Loucy (cell line): Measurements from ENCODE around the gene SEMA3D.

Source experiments
- EZH2phosphoT487 ChIP-seq: fragments of 200-600 bp; IDR thresholded peaks from 2 replicates; pipeline ENCODE4 v1.6.1; 2018; ENCODE audit warnings: antibody characterized with exemption, mild to moderate bottlenecking, moderate library complexity, borderline replicate concordance
- TF ChIP-seq, protein P1 (sequence below): fragments of 200-600 bp; sonication (generic); conservative IDR thresholded peaks from 2 replicates; pipeline ENCODE4 v1.5.1; 2014; ENCODE audit warnings: mild to moderate bottlenecking, antibody characterized with exemption, low read length

DNA sequence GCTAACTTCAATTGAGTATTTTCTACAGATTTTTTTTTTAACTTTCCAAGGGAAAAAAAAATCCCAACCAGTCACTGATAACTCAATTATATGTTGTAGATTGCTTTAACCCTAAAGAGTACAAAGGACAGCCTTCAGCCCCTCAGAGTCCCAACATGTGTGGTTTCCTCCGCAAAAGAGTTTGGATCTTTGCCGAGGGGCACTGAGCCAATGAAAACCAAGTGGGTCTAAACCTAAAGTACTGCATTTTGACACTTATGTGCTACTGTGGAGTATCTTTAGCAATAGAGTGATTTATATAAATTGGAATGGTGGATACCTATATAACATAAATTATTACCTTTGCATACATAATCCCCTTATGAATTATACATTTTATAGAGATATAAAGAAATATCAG is 91.5 kb downstream of the SEMA3D start:
- TF ChIP-seq, protein P1, sequence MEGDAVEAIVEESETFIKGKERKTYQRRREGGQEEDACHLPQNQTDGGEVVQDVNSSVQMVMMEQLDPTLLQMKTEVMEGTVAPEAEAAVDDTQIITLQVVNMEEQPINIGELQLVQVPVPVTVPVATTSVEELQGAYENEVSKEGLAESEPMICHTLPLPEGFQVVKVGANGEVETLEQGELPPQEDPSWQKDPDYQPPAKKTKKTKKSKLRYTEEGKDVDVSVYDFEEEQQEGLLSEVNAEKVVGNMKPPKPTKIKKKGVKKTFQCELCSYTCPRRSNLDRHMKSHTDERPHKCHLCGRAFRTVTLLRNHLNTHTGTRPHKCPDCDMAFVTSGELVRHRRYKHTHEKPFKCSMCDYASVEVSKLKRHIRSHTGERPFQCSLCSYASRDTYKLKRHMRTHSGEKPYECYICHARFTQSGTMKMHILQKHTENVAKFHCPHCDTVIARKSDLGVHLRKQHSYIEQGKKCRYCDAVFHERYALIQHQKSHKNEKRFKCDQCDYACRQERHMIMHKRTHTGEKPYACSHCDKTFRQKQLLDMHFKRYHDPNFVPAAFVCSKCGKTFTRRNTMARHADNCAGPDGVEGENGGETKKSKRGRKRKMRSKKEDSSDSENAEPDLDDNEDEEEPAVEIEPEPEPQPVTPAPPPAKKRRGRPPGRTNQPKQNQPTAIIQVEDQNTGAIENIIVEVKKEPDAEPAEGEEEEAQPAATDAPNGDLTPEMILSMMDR: no peak
- TF ChIP-seq EZH2phosphoT487: no peak
